Measurements from ENCODE around the gene MAEA. TPM values are rescaled to one million over a fixed set of nuclear protein-coding genes. Genes with fewer than 3 reads are reported as not detected.

Gene MAEA
- total RNA-seq, 2 donors from 2014 or later: 65.8 to 124 TPM

- DNase-seq: no peak
- TF ChIP-seq, protein P1, sequence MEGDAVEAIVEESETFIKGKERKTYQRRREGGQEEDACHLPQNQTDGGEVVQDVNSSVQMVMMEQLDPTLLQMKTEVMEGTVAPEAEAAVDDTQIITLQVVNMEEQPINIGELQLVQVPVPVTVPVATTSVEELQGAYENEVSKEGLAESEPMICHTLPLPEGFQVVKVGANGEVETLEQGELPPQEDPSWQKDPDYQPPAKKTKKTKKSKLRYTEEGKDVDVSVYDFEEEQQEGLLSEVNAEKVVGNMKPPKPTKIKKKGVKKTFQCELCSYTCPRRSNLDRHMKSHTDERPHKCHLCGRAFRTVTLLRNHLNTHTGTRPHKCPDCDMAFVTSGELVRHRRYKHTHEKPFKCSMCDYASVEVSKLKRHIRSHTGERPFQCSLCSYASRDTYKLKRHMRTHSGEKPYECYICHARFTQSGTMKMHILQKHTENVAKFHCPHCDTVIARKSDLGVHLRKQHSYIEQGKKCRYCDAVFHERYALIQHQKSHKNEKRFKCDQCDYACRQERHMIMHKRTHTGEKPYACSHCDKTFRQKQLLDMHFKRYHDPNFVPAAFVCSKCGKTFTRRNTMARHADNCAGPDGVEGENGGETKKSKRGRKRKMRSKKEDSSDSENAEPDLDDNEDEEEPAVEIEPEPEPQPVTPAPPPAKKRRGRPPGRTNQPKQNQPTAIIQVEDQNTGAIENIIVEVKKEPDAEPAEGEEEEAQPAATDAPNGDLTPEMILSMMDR (IDR thresholded peaks at IDR 0.05): no peak
- no peak overlapping the region for H3K27ac ChIP-seq
- no peak overlapping the region for H3K4me3 ChIP-seq
- no peaks in the 10 kb centered on the region for H3K9me3 ChIP-seq
- H3K36me3 ChIP-seq: no peaks in the 10 kb centered on the region
- H3K9ac ChIP-seq (ENCODE audit: low read depth in 2 of 2, low read length in 2 of 2): peak overlapping the region in 1 of 2 donors; percentile 81
- H3K27me3 ChIP-seq: no peaks in the 10 kb centered on the region
- H3K4me1 ChIP-seq: peaks cover 19% of the 10 kb centered on the region
- intact Hi-C loops (cut with DNase I): loop anchor here (5.0 kb wide), 1 partner anchor 91 kb away; no protein-coding TSS in a partner anchor
Measured at GRCh38 chr4:1250921-1251772, 38.5 kb upstream of the MAEA start.

DNA sequence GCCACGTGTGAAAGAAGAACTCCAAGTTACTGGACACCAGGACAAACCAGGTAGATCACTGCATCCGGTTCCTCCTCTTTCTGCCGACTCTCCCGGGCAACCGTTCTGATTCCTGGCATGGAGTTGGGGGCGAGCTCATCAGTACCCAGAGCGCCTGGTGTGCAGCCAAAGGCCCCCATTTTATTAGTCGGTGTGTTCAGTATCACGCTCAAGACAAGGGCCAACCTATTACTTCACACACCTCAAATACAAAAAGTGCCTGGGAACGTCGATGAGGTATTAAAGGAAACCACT, 38.0 kb upstream of the MAEA start:
- Histone ChIP-seq H3K27ac (no peak overlapping the region), H3K4me3 (no peak overlapping the region), H3K27me3 (no peaks in the 10 kb centered on the region), H3K36me3 (no peaks in the 10 kb centered on the region), H3K4me1 (peaks cover 13% of the 10 kb centered on the region), H3K9me3 (no peaks in the 10 kb centered on the region), H3K9ac (ENCODE audit: low read depth in 2 of 2, low read length in 2 of 2) (no peak overlapping the region)
- intact Hi-C loops (cut with DNase I): loop anchor here (5.0 kb wide), 1 partner anchor 91 kb away; no protein-coding TSS in a partner anchor
- no peak for DNase-seq
- TF ChIP-seq, protein P1 (IDR thresholded peaks at IDR 0.05): no peak

DNA sequence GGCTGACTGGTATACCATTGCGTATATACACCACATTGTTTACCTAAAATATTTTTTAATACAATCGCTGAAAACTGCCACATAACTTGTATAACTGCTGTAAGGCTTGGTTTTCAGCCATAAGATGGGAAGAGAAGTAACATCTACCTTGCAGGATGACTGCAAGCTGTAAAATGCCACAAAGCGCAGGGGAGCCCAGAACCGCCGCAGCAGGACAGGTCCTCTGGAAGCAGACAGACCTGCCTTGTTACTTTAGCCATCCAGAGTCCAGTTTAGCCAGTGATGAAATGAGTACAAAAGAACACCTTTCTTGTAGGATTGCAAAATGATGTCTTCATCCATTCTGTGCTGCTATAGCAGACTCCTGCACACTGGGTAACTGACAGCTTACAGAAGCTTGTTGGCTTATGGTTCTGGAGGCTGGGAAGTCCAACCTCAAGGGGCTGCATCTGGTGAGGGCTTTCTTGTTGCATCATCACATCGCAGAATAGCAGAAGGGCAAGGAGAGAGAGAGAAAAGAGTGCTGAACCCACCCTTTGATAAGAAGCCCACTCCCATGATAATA, 36.7 kb upstream of the MAEA start:
- no peak overlapping the region for H3K27ac ChIP-seq
- H3K4me1 ChIP-seq: peaks cover 9% of the 10 kb centered on the region
- intact Hi-C loops (cut with DNase I): loop anchor here (5.0 kb wide), 1 partner anchor 89 kb away; no protein-coding TSS in a partner anchor
- H3K36me3 ChIP-seq: no peaks in the 10 kb centered on the region
- H3K9me3 ChIP-seq: no peaks in the 10 kb centered on the region
- H3K9ac ChIP-seq (ENCODE audit: low read depth in 2 of 2, low read length in 2 of 2): no peak overlapping the region
- no peaks in the 10 kb centered on the region for H3K27me3 ChIP-seq
- TF ChIP-seq, protein P1 (IDR thresholded peaks at IDR 0.05): no peak
- no peak for DNase-seq
- no peak overlapping the region for H3K4me3 ChIP-seq

GRCh38 chr4:1253831-1254230, 35.9 kb upstream of the MAEA start:
- TF ChIP-seq, protein P1 (IDR thresholded peaks at IDR 0.05): no peak
- Histone ChIP-seq H3K4me1 (peaks cover 9% of the 10 kb centered on the region), H3K27me3 (no peaks in the 10 kb centered on the region), H3K36me3 (no peaks in the 10 kb centered on the region), H3K9me3 (no peaks in the 10 kb centered on the region), H3K9ac (ENCODE audit: low read depth in 2 of 2, low read length in 2 of 2) (no peak overlapping the region), H3K27ac (no peak overlapping the region), H3K4me3 (no peak overlapping the region)
- intact Hi-C loops (cut with DNase I): loop anchor here (5.0 kb wide), 1 partner anchor 88 kb away; no protein-coding TSS in a partner anchor
- DNase-seq: no peak

DNA sequence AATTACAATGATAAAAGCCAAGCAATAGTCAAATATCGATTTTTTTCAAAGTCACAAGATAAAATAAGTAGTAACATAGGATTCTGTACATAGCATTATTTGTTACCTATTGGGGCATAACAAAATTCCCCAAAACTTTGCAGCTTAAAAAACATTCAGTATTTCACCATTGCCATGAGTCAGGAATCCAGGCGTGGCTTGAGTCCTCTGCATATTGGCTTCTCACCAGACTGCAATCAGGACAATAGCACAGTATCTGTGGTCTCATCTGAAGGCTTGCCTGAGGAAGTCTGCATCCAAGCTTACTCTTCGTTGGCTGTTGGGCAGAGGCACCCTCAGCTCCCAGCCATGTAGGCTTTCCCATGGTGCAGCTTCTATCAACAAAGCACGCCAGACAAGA, 34.5 kb upstream of the MAEA start:
- no peaks in the 10 kb centered on the region for H3K27me3 ChIP-seq
- H3K9ac ChIP-seq (ENCODE audit: low read depth in 2 of 2, low read length in 2 of 2): no peak overlapping the region
- no peak overlapping the region for H3K27ac ChIP-seq
- TF ChIP-seq, protein P1 (IDR thresholded peaks at IDR 0.05): no peak
- H3K9me3 ChIP-seq: no peaks in the 10 kb centered on the region
- H3K36me3 ChIP-seq: no peaks in the 10 kb centered on the region
- H3K4me1 ChIP-seq: peaks cover 4% of the 10 kb centered on the region
- no peak overlapping the region for H3K4me3 ChIP-seq
- no peak for DNase-seq
- intact Hi-C loops (cut with DNase I): no loop called here
